Uterus (tissue), 2 donors: Measurements from ENCODE around the gene PARD3.

Experiments
- CTCF ChIP-seq, 4 experiments: fragments of 200-600 bp in 2 of 4; fragments of 450-650 bp in 2 of 4; sonication (generic) in 2 of 4; IDR thresholded peaks; one replicate each; pipeline ENCODE4 v1.5.1; 2016 to 2019; ENCODE audit warnings: antibody characterized with exemption in 4 of 4, mild to moderate bottlenecking in 2 of 4, moderate library complexity in 1 of 4
- POLR2A ChIP-seq, 2 donors: fragments of 450-650 bp; IDR thresholded peaks; one replicate each; pipeline ENCODE4 v1.6.1; 2016; ENCODE audit warnings: antibody characterized with exemption in 2 of 2, mild to moderate bottlenecking in 1 of 2, moderate library complexity in 1 of 2

- no peak for TF ChIP-seq CTCF (IDR thresholded peaks at IDR 0.05)
- TF ChIP-seq POLR2A (IDR thresholded peaks at IDR 0.05), result no peak
These were observed 377.2 kb downstream of the PARD3 start for GRCh38 chr10:34437906-34438305.
